Rectal smooth muscle tissue (tissue), 1 donor: ENCODE measurements around the gene MSL2.
"Not testable (repeated sequence)": the region's sequence is repeated elsewhere in the genome, so short reads cannot be mapped to it uniquely, and the experiment has no call there.

ENCODE experiments used
- H3K27ac ChIP-seq: one replicate; pipeline ENCODE4 v1.7.0; 2013; ENCODE audit warnings: low read depth, low read length, inconsistent platforms
- H3K27me3 ChIP-seq: one replicate; pipeline ENCODE4 v1.7.0; 2013; ENCODE audit warnings: low read length; ENCODE audit not compliant: control insufficient read depth, insufficient read depth
- H3K36me3 ChIP-seq: one replicate; pipeline ENCODE4 v1.7.0; 2013; ENCODE audit warnings: low read length; ENCODE audit not compliant: control insufficient read depth, insufficient read depth
- H3K4me1 ChIP-seq: one replicate; pipeline ENCODE4 v1.7.0; 2013; ENCODE audit warnings: low read length; ENCODE audit not compliant: control insufficient read depth, insufficient read depth
- H3K4me3 ChIP-seq: one replicate; pipeline ENCODE4 v1.7.0; 2013; ENCODE audit warnings: low read length
- H3K9ac ChIP-seq: one replicate; pipeline ENCODE4 v1.7.0; 2013; ENCODE audit warnings: low read length

Gene MSL2

GRCh38 chr3:136198462-136199078 is 2.4 kb upstream of the MSL2 start:
- H3K27me3 ChIP-seq, H3K4me3 ChIP-seq, H3K4me1 ChIP-seq, H3K9ac ChIP-seq, H3K36me3 ChIP-seq: not testable (repeated sequence)
- H3K27ac ChIP-seq: peak overlapping the region; percentile 43

DNA sequence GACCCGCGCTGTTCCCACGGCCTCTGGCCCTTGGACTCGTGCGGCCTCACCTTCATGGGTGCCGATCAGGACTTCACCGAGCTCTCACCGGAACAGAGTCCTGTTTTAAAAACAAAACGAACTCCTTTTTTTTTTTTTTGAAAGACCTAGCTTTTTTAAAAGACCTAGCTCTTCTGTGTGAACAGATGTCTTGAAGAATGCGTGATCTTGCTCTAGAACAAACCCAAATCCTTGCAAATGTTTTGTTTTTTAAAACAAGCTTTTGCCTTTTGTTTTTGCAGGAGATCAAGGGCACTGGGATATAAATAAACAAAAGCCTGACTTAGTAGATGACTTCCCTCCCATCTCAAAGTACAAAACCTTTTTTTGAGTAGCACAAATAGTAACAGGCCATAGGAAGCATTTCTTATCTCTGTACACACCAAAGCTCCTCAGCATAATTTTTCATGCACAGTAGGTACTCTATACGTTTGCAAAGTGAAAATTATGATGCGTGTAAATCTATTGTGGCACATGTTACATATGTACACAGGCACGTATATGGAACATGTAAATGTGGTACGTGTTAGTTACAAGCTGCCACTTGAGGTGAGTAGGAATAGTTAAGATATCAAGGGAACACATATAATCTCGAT is 1.1 kb upstream of the MSL2 start:
- Histone ChIP-seq H3K27me3 (no peaks in the 10 kb centered on the region), H3K27ac (peak overlapping the region; percentile 100), H3K4me3 (peak overlapping the region; percentile 85), H3K9ac (peak overlapping the region; percentile 50), H3K36me3 (no peaks in the 10 kb centered on the region), H3K4me1 (peaks cover 14% of the 10 kb centered on the region)

DNA sequence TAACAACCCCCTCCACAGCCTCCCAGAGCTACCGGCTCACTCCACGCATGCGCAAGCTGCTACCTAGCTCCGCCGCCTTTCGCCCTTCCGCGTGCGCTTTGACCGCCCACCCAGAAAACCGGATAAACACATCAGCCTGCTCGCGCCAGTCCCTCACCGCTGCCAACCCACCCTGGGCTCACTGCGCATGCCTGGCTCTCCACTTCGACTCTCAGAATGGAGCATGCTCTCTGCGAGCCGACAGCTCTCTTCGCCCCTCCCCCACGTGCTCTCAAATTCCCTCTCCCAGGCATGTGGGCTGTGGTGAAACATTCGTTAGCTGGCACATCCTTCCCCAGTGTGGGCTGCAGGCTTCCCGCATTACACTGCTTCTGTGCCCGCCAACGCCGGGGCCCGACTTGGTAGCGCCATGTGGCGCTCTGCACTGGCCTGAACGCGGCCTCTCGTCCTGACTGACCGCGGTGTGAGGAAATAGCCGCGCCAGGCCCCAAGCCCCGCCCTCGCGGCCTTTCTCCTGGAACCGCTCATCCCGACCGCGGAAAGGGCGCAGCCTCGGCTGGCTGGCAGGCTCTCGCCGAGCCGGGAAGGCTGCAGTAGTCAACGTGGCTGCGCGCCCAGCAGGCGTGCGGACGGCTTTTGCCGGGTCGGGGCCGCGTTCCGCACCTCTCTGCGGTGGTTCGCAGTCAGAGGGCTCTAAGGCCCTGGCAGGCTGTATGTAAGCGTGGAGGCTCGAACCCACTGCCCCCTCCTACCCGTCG is 445 bp upstream of the MSL2 start:
- peak overlapping the region; percentile 88 for H3K9ac ChIP-seq
- peaks cover 18% of the 10 kb centered on the region for H3K4me1 ChIP-seq
- H3K27ac ChIP-seq: peak overlapping the region; percentile 100
- peak overlapping the region; percentile 85 for H3K4me3 ChIP-seq
- H3K36me3 ChIP-seq: no peaks in the 10 kb centered on the region
- no peaks in the 10 kb centered on the region for H3K27me3 ChIP-seq

GRCh38 chr3:136195258-136196063 is 674 bp downstream of the MSL2 start:
- Histone ChIP-seq H3K27me3 (no peaks in the 10 kb centered on the region), H3K4me3 (peak overlapping the region; percentile 85), H3K4me1 (peaks cover 21% of the 10 kb centered on the region), H3K9ac (peak overlapping the region; percentile 88), H3K36me3 (no peaks in the 10 kb centered on the region), H3K27ac (peak overlapping the region; percentile 100)

DNA sequence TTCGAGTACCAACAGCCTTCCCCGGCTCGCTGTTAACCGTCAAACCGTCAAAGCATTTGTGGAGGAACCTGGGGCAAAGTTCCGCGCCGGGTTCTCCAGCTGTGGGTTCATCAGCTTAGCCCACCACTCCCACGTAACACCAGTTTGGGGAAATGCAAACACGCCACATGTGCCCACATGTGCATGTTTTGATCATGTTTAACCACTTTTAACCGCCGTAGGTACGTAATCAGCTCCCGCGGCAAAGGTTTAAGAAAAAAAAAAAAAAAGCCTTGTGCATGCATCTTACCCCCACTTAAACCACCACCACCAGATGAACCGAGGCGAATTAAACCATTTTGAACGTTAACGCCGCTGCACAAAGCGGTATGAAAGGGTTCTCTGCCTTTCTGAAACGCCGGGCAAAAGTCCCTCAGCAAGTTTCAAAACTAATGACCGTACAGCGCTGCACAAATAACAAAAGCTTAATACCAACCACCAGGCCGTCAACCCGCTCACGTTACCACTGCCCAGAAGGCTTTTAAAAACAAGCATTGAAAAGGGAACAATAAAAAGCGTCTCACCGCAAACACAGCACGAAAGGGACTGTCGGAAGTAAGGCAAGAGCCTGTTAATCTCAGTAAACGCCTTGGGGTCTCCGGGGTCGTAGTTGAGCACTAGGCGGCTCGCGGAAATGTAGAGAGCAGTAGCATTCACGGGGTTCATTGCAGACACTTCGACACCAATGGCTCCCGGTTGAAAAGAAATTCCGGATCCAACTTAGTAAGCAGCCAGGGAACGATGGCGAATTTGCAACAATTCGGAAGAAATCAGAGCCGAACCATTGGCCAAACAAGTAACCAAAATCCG is 1.5 kb downstream of the MSL2 start:
- H3K27ac ChIP-seq: peak overlapping the region; percentile 100
- H3K36me3 ChIP-seq: no peaks in the 10 kb centered on the region
- peak overlapping the region; percentile 85 for H3K4me3 ChIP-seq
- H3K27me3 ChIP-seq: no peaks in the 10 kb centered on the region
- H3K4me1 ChIP-seq: peaks cover 21% of the 10 kb centered on the region
- H3K9ac ChIP-seq: peak overlapping the region; percentile 78

DNA sequence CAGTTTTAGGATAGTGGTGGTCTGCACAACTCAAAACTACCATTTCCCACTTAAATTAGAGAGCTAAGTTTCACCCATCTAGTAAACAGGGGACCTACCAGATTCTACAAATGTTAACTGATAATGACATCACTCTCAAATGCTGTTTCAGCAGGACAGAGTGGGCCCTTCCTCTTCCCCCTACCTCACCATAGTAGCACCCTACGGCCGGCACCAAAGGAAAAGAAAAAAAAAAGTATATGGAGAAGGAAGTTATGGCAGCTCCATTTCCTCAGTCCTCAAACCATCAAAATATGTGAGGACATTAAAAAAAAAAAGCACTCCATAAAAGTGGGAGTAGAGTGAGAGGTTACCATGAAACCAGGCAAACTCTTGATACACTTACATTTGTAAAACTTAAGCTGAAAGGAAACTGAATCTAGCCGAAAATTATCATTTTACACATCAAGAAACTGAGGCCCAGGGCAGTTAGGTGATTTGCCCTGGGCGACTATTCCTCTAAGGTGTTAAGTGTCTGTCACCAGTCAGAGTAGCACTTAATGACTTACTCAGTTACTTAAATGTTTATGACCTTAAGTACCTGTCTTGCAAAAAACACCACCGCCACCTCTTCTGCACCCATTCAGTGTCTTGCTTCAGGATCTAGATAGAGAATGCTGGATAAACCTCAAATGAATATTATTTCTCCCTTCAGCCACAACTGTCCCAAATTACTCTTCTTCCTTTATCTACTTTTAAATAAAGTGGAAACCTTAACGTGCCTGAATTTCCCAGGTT is 2.7 kb downstream of the MSL2 start:
- H3K9ac ChIP-seq: peak overlapping the region; percentile 21
- H3K36me3 ChIP-seq: no peaks in the 10 kb centered on the region
- H3K27ac ChIP-seq: peak overlapping the region; percentile 40
- H3K4me1 ChIP-seq: peaks cover 21% of the 10 kb centered on the region
- peak overlapping the region; percentile 85 for H3K4me3 ChIP-seq
- H3K27me3 ChIP-seq: no peaks in the 10 kb centered on the region

DNA sequence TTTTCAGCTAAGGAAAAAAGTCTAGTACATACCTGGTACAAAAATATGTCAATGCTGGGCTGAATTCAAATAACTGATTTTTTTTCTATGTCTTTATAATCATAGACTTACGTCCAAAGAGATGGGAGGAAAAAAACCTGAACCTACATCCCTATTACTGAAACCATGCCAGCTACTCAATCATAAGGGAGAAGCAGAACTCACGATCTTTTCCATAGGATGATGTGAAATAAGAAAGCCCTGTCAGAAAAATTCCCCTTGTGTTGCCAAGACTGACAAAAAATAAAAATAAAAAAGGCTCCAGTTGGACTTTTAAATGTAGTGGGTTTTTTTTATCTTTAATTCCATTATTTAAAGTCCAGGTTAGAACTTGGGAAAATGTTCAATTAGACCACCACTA is 3.3 kb downstream of the MSL2 start:
- Histone ChIP-seq H3K27ac (peak overlapping the region; percentile 40), H3K4me3 (peak overlapping the region; percentile 85), H3K4me1 (peaks cover 17% of the 10 kb centered on the region), H3K27me3 (no peaks in the 10 kb centered on the region), H3K36me3 (no peaks in the 10 kb centered on the region), H3K9ac (peak overlapping the region; percentile 21)

DNA sequence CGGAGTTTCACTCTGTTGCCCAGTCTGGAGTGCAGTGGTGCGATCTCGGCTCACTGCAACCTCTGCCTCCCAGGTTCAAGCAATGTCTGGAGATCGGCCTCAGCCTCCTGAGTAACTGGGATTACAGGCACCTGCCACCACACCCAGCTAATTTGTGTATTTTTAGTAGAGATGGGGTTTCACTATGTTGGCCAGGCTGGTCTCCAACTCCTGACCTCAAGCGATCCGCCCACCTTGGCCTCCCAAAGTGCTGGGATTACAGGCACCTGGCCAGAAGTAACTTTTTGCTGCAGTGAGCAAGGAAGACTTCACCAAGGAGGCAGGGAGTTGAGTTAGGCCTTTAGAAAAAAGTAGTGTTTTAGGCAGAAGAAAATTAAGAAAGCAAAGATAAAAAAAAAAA is 3.9 kb downstream of the MSL2 start:
- H3K27me3 ChIP-seq, H3K36me3 ChIP-seq, H3K27ac ChIP-seq, H3K9ac ChIP-seq: not testable (repeated sequence)
- Histone ChIP-seq H3K4me1 (peaks cover 13% of the 10 kb centered on the region), H3K4me3 (peak overlapping the region; percentile 53)

DNA sequence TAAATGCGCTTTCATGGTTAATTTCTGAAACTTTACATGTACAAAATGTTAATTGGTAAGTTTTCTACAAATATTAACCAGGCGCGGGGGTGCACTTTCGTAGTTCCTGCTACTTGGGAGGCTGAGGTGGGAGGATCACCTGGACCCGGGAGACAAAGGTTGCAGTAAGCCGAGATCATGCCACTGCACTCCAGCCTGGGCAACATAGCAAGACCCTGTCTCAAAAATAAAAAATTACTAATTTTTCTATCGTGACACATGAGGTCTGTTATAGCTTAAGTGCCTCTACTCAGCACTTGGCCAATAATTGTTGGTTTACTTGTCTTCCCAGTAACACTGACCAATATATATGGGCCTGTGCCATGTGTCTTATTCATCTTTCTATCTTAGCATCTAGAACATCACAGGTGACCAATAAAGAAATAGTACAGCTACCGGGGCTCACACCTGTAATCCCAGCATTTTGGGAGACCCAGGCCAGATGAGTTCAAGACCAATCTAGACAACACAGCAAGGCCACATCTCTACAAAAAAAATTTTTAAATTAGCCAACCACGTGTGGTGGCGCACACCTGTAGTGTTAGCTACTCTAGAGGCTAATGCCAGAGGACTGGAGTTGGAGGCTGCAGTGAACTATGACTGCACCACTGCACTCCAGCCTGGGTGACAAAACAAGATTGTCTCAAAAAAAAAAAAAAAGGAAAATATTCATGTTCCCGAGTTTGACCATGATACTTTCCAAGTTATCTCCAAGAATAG is 6.1 kb downstream of the MSL2 start:
- Histone ChIP-seq H3K4me3 (no peak overlapping the region), H3K4me1 (peaks cover 13% of the 10 kb centered on the region), H3K27me3 (no peaks in the 10 kb centered on the region), H3K36me3 (no peaks in the 10 kb centered on the region), H3K27ac (no peak overlapping the region), H3K9ac (no peak overlapping the region)

- no peaks in the 10 kb centered on the region for H3K36me3 ChIP-seq
- no peaks in the 10 kb centered on the region for H3K27me3 ChIP-seq
- H3K27ac ChIP-seq: no peak overlapping the region
- no peak overlapping the region for H3K4me3 ChIP-seq
- H3K9ac ChIP-seq: no peak overlapping the region
- H3K4me1 ChIP-seq: peaks cover 13% of the 10 kb centered on the region
These were observed 7.1 kb downstream of the MSL2 start for GRCh38 chr3:136189043-136189442.
